Smooth muscle cell (in vitro differentiated cells): ENCODE results near the gene SNAI1. TPM values are rescaled to one million over a fixed set of nuclear protein-coding genes. Genes with fewer than 3 reads are reported as not detected.

Experiments used
- DNase-seq: peaks from one replicate; lab custom pipeline; 2025; ENCODE audit not compliant: unreplicated experiment; lab: John Stamatoyannopoulos, UW
- H2AFZ ChIP-seq: fragments of 200-600 bp; sonication (generic); 2 replicates; pipeline ENCODE4 v1.6.0; 2016; ENCODE audit warnings: antibody characterized with exemption, low read depth, mild to moderate bottlenecking
- H3F3A ChIP-seq: fragments of 200-600 bp; sonication (generic); 2 replicates; pipeline ENCODE4 v1.6.0; 2017; ENCODE audit warnings: antibody characterized with exemption, low read depth
- H3K27ac ChIP-seq: fragments of 200-600 bp; sonication (generic); 2 replicates; pipeline ENCODE4 v1.5.1; 2016; ENCODE audit warnings: low read depth, mild to moderate bottlenecking
- H3K27me3 ChIP-seq: fragments of 200-600 bp; sonication (generic); 2 replicates; pipeline ENCODE4 v1.6.1; 2016; ENCODE audit warnings: low read depth, mild to moderate bottlenecking
- H3K36me3 ChIP-seq: fragments of 200-600 bp; sonication (generic); 2 replicates; pipeline ENCODE4 v1.5.1; 2016; ENCODE audit warnings: low read depth
- H3K4me1 ChIP-seq: fragments of 200-600 bp; sonication (generic); 2 replicates; pipeline ENCODE4 v1.5.1; 2016; ENCODE audit warnings: low read depth
- H3K4me2 ChIP-seq: fragments of 200-600 bp; sonication (generic); 2 replicates; pipeline ENCODE4 v1.6.0; 2016; ENCODE audit warnings: mild to moderate bottlenecking
- H3K4me3 ChIP-seq: fragments of 200-600 bp; sonication (generic); 2 replicates; pipeline ENCODE4 v1.5.1; 2016; ENCODE audit warnings: mild to moderate bottlenecking
- H3K79me2 ChIP-seq: fragments of 200-600 bp; sonication (generic); 2 replicates; pipeline ENCODE4 v1.6.0; 2016; ENCODE audit warnings: low read depth, mild to moderate bottlenecking
- H3K9ac ChIP-seq: fragments of 200-600 bp; sonication (generic); 2 replicates; pipeline ENCODE4 v1.6.0; 2016; ENCODE audit warnings: low read depth
- H3K9me3 ChIP-seq: fragments of 200-600 bp; sonication (generic); replicated peaks from 2 replicates; pipeline ENCODE4 v1.5.1; 2016; ENCODE audit warnings: low read depth
- H4K20me1 ChIP-seq: fragments of 200-600 bp; sonication (generic); 2 replicates; pipeline ENCODE4 v1.6.0; 2016; ENCODE audit warnings: low read depth
- CTCF ChIP-seq: fragments of 200-600 bp; sonication (generic); IDR thresholded peaks from 2 replicates; pipeline ENCODE4 v1.5.1; 2017; ENCODE audit warnings: borderline replicate concordance, mild to moderate bottlenecking, antibody characterized with exemption; ENCODE audit not compliant: insufficient read depth, poor library complexity, severe bottlenecking
- WGBS: methylation state at CpG from one replicate; pipeline ENCODE4 v1.1.7; 2016; ENCODE audit warnings: low lambda C conversion rate; 5-methylcytosine and 5-hydroxymethylcytosine counted together
- polyA plus RNA-seq: library from polyadenylated mRNA; unstranded; fragments of >200 nt; fragmentation: Nextera tagmentation; extraction: Ambion mirVana; gene quantifications from 2 replicates; pipeline ENCODE4 v1.2.1, GENCODE V29; 2016
- small RNA-seq: library from RNA; depleted of rRNA; stranded (forward); fragments of <200 nt; gene quantifications from one replicate; pipeline ENCODE3, GENCODE V24; 2014
- total RNA-seq: library from RNA; depleted of rRNA; stranded (reverse); fragments of >200 nt; gene quantifications from 2 replicates; pipeline ENCODE4 v1.2.3, GENCODE V29; 2014

Gene SNAI1
- total and polyA plus RNA-seq, 2 experiments from 2014 or later = 3.7 to 20.7 TPM

- 84% methylated on average over 7 of the region's 7 CpGs for WGBS
- H3K79me2 ChIP-seq = no peaks in the 10 kb centered on the region
- H3K4me1 ChIP-seq = peaks cover 7% of the 10 kb centered on the region
- H3K27ac ChIP-seq = no peak overlapping the region
- H4K20me1 ChIP-seq = no peaks in the 10 kb centered on the region
- H3K4me2 ChIP-seq = no peak overlapping the region
- DNase-seq = no peak
- no peaks in the 10 kb centered on the region for H3K9me3 ChIP-seq
- H3K4me3 ChIP-seq = no peak overlapping the region
- TF ChIP-seq CTCF = no peak
- H3K9ac ChIP-seq = no peak overlapping the region
- H3K27me3 ChIP-seq = no peaks in the 10 kb centered on the region
- H3F3A ChIP-seq = no peaks in the 10 kb centered on the region
- no peaks in the 10 kb centered on the region for H3K36me3 ChIP-seq
- H2AFZ ChIP-seq = no peak overlapping the region
Observed at GRCh38 chr20:50037575-50037974, 54.8 kb downstream of the SNAI1 start.

GRCh38 chr20:50038169-50038568, 55.4 kb downstream of the SNAI1 start:
- H4K20me1 ChIP-seq = no peaks in the 10 kb centered on the region
- H3K79me2 ChIP-seq = no peaks in the 10 kb centered on the region
- no peaks in the 10 kb centered on the region for H3K36me3 ChIP-seq
- 88% methylated on average over 6 of the region's 6 CpGs for WGBS
- H3K9ac ChIP-seq = no peak overlapping the region
- H2AFZ ChIP-seq = no peak overlapping the region
- H3K27me3 ChIP-seq = no peaks in the 10 kb centered on the region
- DNase-seq = no peak
- H3K4me1 ChIP-seq = peaks cover 7% of the 10 kb centered on the region
- H3K9me3 ChIP-seq = no peaks in the 10 kb centered on the region
- H3F3A ChIP-seq = no peaks in the 10 kb centered on the region
- TF ChIP-seq CTCF = no peak
- H3K4me3 ChIP-seq = no peak overlapping the region
- no peak overlapping the region for H3K4me2 ChIP-seq
- H3K27ac ChIP-seq = no peak overlapping the region

Small RNA genes lying within 50 kb of the gene (small RNA-seq; reads per million reads assigned to genes)
- not detected for gene RF00017
- gene RNU6-147P = not detected

Other genes with a start within 250 kb of the SNAI1 start
- 3.9 and 4.5 TPM in 2 replicates for gene SLC9A8, start 170.2 kb upstream of the SNAI1 start, total RNA-seq
- 1.4 and 2.2 TPM in 2 replicates for gene SLC9A8, start 170.2 kb upstream of the SNAI1 start, polyA plus RNA-seq
- gene SPATA2, start 67.5 kb upstream of the SNAI1 start, total RNA-seq = 3.3 and 3.9 TPM in 2 replicates
- 9.1 and 9.9 TPM in 2 replicates for gene SPATA2, start 67.5 kb upstream of the SNAI1 start, polyA plus RNA-seq
- gene RNF114, start 46.6 kb upstream of the SNAI1 start, total RNA-seq = 54.2 and 62.7 TPM in 2 replicates
- 80.5 and 87.2 TPM in 2 replicates for gene RNF114, start 46.6 kb upstream of the SNAI1 start, polyA plus RNA-seq
- 94.1 and 94.8 TPM in 2 replicates for gene UBE2V1, start 130.2 kb downstream of the SNAI1 start, total RNA-seq
- 128 and 141 TPM in 2 replicates for gene UBE2V1, start 130.2 kb downstream of the SNAI1 start, polyA plus RNA-seq
- gene PEDS1, start 170.7 kb downstream of the SNAI1 start, total RNA-seq = 36.6 and 45.8 TPM in 2 replicates
- 47.4 and 64.3 TPM in 2 replicates for gene PEDS1, start 170.7 kb downstream of the SNAI1 start, polyA plus RNA-seq
- gene CEBPB, start 207.8 kb downstream of the SNAI1 start, total RNA-seq = 32.0 and 38.0 TPM in 2 replicates
- 112 and 117 TPM in 2 replicates for gene CEBPB, start 207.8 kb downstream of the SNAI1 start, polyA plus RNA-seq